Esophagus squamous epithelium (tissue), 4 donors: ENCODE measurements around the gene TAF11L6.
"Not testable (repeated sequence)": the region's sequence is repeated elsewhere in the genome, so short reads cannot be mapped to it uniquely, and the experiment has no call there.

Experiments
- CTCF ChIP-seq, 6 experiments: fragments of 450-650 bp in 4 of 6; fragments of 200-600 bp in 2 of 6; sonication (generic) in 2 of 6; IDR thresholded peaks; one replicate each; pipeline ENCODE4 v1.5.1; 2016 to 2019; ENCODE audit warnings: antibody characterized with exemption in 6 of 6, mild to moderate bottlenecking in 4 of 6, moderate library complexity in 4 of 6
- POLR2A ChIP-seq, 4 donors: fragments of 450-650 bp; IDR thresholded peaks; one replicate each; pipeline ENCODE4 v1.6.1; 2017; ENCODE audit warnings: antibody characterized with exemption in 4 of 4, mild to moderate bottlenecking in 4 of 4, moderate library complexity in 3 of 4

DNA sequence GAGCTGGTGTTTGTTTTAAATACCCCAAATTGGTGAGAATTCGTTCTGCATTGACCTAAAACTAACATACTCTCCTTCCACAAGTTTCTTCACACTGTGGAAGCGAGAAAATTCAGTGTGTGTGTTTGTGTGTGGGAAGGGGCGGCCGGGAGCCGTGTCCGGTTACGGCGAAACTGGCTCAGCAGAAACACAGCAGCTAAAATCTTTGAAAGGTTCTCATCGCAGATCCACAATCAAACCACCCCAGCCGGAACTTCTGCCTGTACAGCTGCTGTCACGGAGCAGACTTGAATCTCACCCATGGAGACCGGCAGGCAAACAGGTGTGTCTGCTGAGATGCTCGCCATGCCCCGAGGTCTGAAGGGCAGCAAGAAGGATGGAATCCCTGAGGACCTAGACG lies 10.4 kb upstream of the TAF11L6 start, which contains the start of gene TAF11L3:
- not testable (repeated sequence) for TF ChIP-seq CTCF, POLR2A (IDR thresholded peaks at IDR 0.05)
